SU-DHL-6 (cell line): Measurements from ENCODE around the gene PPIF.

Source experiments
- H2AFZ ChIP-seq: fragments of 200-600 bp; sonication (generic); 2 replicates; pipeline ENCODE4 v1.6.1; 2014; ENCODE audit warnings: low read depth, mild to moderate bottlenecking, moderate library complexity, mixed read lengths, antibody characterized with exemption, low read length; ENCODE audit not compliant: severe bottlenecking
- H3F3A ChIP-seq: fragments of 200-600 bp; shearing (Covaris generic); 2 replicates; pipeline ENCODE4 v1.6.0; 2016; ENCODE audit warnings: antibody characterized with exemption, mild to moderate bottlenecking; ENCODE audit not compliant: insufficient read depth
- H3K27ac ChIP-seq: fragments of 200-600 bp; sonication (generic); 2 replicates; pipeline ENCODE4 v1.5.1; 2016; ENCODE audit warnings: low read depth, mild to moderate bottlenecking, low read length, moderate library complexity, mixed read lengths
- H3K27me3 ChIP-seq: fragments of 200-600 bp; sonication (generic), shearing (Covaris generic); 2 replicates; pipeline ENCODE4 v1.6.0; 2014; ENCODE audit warnings: mild to moderate bottlenecking, low read length
- H3K36me3 ChIP-seq: fragments of 200-600 bp; sonication (generic); 2 replicates; pipeline ENCODE4 v1.6.1; 2014; ENCODE audit warnings: mild to moderate bottlenecking, low read length, mixed read lengths
- H3K4me2 ChIP-seq: fragments of 300-600, 200-600 bp; shearing (Covaris generic), sonication (generic); 2 replicates; pipeline ENCODE4 v1.6.0; 2014; ENCODE audit warnings: low read length, low read depth, mild to moderate bottlenecking; ENCODE audit not compliant: poor library complexity, severe bottlenecking
- H3K4me3 ChIP-seq: fragments of 200-600 bp; sonication (generic); 2 replicates; pipeline ENCODE4 v1.5.1; 2014; ENCODE audit warnings: antibody characterized with exemption, low read length, mild to moderate bottlenecking, mixed read lengths; ENCODE audit not compliant: insufficient read depth, poor library complexity, severe bottlenecking
- H3K79me2 ChIP-seq: fragments of 200-600 bp; sonication (generic); 2 replicates; pipeline ENCODE4 v1.6.1; 2014; ENCODE audit warnings: mild to moderate bottlenecking, low read length, moderate library complexity; ENCODE audit not compliant: insufficient read depth
- H3K9ac ChIP-seq: fragments of 200-600 bp; sonication (generic); 2 replicates; pipeline ENCODE4 v1.7.0; 2014; ENCODE audit warnings: mild to moderate bottlenecking, low read length
- H3K9me2 ChIP-seq: fragments of 200-600 bp; sonication (generic); replicated peaks from 2 replicates; pipeline ENCODE4 v1.6.1; 2014; ENCODE audit warnings: low read length; ENCODE audit not compliant: insufficient read depth
- H3K9me3 ChIP-seq: fragments of 200-600 bp; sonication (generic); 2 replicates; pipeline ENCODE4 v1.6.1; 2014; ENCODE audit warnings: low read length, mixed read lengths; ENCODE audit not compliant: insufficient read depth
- H4K20me1 ChIP-seq: fragments of 200-600 bp; sonication (generic); 2 replicates; pipeline ENCODE4 v1.6.1; 2014; ENCODE audit warnings: low read depth, mild to moderate bottlenecking, antibody characterized with exemption, low read length, moderate library complexity, mixed read lengths
- CTCF ChIP-seq: fragments of 200-600 bp; sonication (generic); IDR thresholded peaks from one replicate; pipeline ENCODE4 v1.5.1; 2017; ENCODE audit warnings: antibody characterized with exemption, mild to moderate bottlenecking, low read length, moderate library complexity; ENCODE audit not compliant: insufficient read depth, poor library complexity, severe bottlenecking
- EZH2phosphoT487 ChIP-seq: fragments of 200-600 bp; sonication (generic), shearing (Covaris generic); conservative IDR thresholded peaks from 2 replicates; pipeline ENCODE4 v1.6.1; 2018; ENCODE audit warnings: mild to moderate bottlenecking, antibody characterized with exemption, low read length, moderate library complexity, mixed read lengths

The PPIF gene

DNA sequence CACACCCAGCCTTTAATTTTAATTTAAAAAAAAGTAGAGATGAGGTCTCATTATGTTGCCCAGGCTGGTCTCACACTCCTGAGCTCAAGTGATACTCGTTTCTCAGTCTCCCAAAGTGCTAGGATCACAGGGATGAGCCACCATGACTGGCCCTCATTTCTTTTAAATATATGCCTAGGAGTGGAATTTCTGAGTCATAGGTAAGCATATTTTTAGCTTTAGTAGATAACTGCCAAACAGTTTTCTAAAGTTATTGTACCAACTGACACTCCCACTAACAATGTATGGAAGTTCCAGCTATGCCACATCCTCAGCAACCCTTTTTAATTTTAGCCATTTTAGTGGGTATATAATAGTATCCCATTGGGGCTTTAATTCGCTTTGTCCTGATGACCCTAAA is 13.8 kb upstream of the PPIF start:
- no peaks in the 10 kb centered on the region for H3K36me3 ChIP-seq
- H3K4me2 ChIP-seq = no peak overlapping the region
- H4K20me1 ChIP-seq = no peaks in the 10 kb centered on the region
- no peak overlapping the region for H2AFZ ChIP-seq
- H3K9ac ChIP-seq = no peak overlapping the region
- no peak overlapping the region for H3K27ac ChIP-seq
- no peaks in the 10 kb centered on the region for H3K27me3 ChIP-seq
- H3K79me2 ChIP-seq = no peaks in the 10 kb centered on the region
- H3K9me2 ChIP-seq = no peaks in the 10 kb centered on the region
- TF ChIP-seq EZH2phosphoT487 (no peak), CTCF (no peak)
- H3K9me3 ChIP-seq = no peaks in the 10 kb centered on the region
- H3F3A ChIP-seq = no peaks in the 10 kb centered on the region
- H3K4me3 ChIP-seq = no peak overlapping the region

GRCh38 chr10:79334573-79334972 is 12.7 kb upstream of the PPIF start:
- H3K4me2 ChIP-seq = no peak overlapping the region
- no peaks in the 10 kb centered on the region for H3K9me2 ChIP-seq
- no peaks in the 10 kb centered on the region for H3K27me3 ChIP-seq
- no peak overlapping the region for H3K4me3 ChIP-seq
- H3F3A ChIP-seq = no peaks in the 10 kb centered on the region
- no peaks in the 10 kb centered on the region for H3K9me3 ChIP-seq
- H3K36me3 ChIP-seq = no peaks in the 10 kb centered on the region
- no peak for TF ChIP-seq CTCF
- H3K27ac ChIP-seq = no peak overlapping the region
- H3K9ac ChIP-seq = no peak overlapping the region
- H4K20me1 ChIP-seq = no peaks in the 10 kb centered on the region
- H2AFZ ChIP-seq = no peak overlapping the region
- no peaks in the 10 kb centered on the region for H3K79me2 ChIP-seq

DNA sequence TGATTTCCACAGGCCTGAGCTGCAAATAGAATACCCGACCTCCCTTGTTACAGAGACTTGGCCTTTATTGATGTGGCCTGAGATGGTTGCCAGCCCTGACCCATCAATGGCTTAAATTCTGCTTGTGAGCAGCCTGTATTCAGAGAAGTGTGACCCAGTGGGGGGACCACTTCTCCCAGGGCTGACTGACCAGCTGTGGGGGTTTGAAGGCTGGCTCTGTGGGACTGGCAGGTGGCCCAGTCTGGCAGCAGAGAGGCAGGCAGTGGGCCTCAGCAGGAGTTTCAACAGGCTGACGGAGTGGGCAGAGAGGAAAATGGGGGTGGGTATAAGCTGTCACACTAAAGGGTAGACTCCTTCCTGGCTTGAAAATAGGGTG is 12.2 kb upstream of the PPIF start:
- H3K79me2 ChIP-seq = no peaks in the 10 kb centered on the region
- TF ChIP-seq EZH2phosphoT487 (no peak), CTCF (no peak)
- H3K9ac ChIP-seq = no peak overlapping the region
- no peak overlapping the region for H3K4me3 ChIP-seq
- H3K36me3 ChIP-seq = no peaks in the 10 kb centered on the region
- H3K27me3 ChIP-seq = no peaks in the 10 kb centered on the region
- no peak overlapping the region for H2AFZ ChIP-seq
- H3F3A ChIP-seq = no peaks in the 10 kb centered on the region
- H4K20me1 ChIP-seq = no peaks in the 10 kb centered on the region
- H3K27ac ChIP-seq = no peak overlapping the region
- H3K9me2 ChIP-seq = no peaks in the 10 kb centered on the region
- no peaks in the 10 kb centered on the region for H3K9me3 ChIP-seq
- H3K4me2 ChIP-seq = no peak overlapping the region
